Left lobe of liver (tissue), 2 donors: ENCODE results near the gene SLC9A9. TPM values are rescaled to one million over a fixed set of nuclear protein-coding genes. Genes with fewer than 3 reads are reported as not detected.

Experiments used
- ATAC-seq: fragments of 200-7000 bp; cut with Tn5 transposase; one replicate; pipeline ENCODE4 v1.9.1; 2020; ENCODE audit warnings: mild to moderate bottlenecking, moderate library complexity
- DNase-seq: peaks from one replicate; pipeline ENCODE4 v3.0.0-alpha.2; 2020; ENCODE audit warnings: low spot score
- total RNA-seq: library from RNA; stranded (reverse); gene quantifications from one replicate; pipeline ENCODE4 v1.2.1, GENCODE V29; 2021
- donor health status: DM: no; HTN: no; CAD: no; lungs with moderate emphysema.
- donor health status: DM: no; HTN: yes; CAD: no.

SLC9A9 gene
- total RNA-seq, 1 donor from 2014 or later: 2.5 TPM

GRCh38 chr3:143269741-143270140 is 578.5 kb downstream of the SLC9A9 start:
- ATAC-seq: no peak
- no peak for DNase-seq

GRCh38 chr3:143267989-143268388 is 580.3 kb downstream of the SLC9A9 start:
- ATAC-seq (no peak), DNase-seq (no peak)

GRCh38 chr3:143266927-143267326 is 581.3 kb downstream of the SLC9A9 start:
- ATAC-seq: no peak
- DNase-seq: no peak

- no peak for ATAC-seq
- DNase-seq: no peak
These were observed 581.8 kb downstream of the SLC9A9 start for GRCh38 chr3:143266511-143266910.

- ATAC-seq (no peak), DNase-seq (no peak)
These were observed 582.7 kb downstream of the SLC9A9 start for GRCh38 chr3:143265501-143266070.

GRCh38 chr3:143263852-143264513 is 584.3 kb downstream of the SLC9A9 start:
- no peak for DNase-seq
- ATAC-seq: no peak

GRCh38 chr3:143261848-143262247 is 586.4 kb downstream of the SLC9A9 start:
- no peak for DNase-seq
- no peak for ATAC-seq

- DNase-seq (no peak), ATAC-seq (no peak)
These were observed 589.6 kb downstream of the SLC9A9 start for GRCh38 chr3:143258692-143259091.

- DNase-seq: no peak
- no peak for ATAC-seq
These were observed 591.9 kb downstream of the SLC9A9 start for GRCh38 chr3:143256416-143256815.

GRCh38 chr3:143255739-143256138 is 592.5 kb downstream of the SLC9A9 start:
- ATAC-seq (no peak), DNase-seq (no peak)

GRCh38 chr3:143252931-143253330 is 595.3 kb downstream of the SLC9A9 start:
- no peak for DNase-seq

GRCh38 chr3:143249014-143249413 is 599.3 kb downstream of the SLC9A9 start:
- DNase-seq (no peak), ATAC-seq (no peak)

More at GRCh38 chr3:143252931-143253330, 595.3 kb downstream of the SLC9A9 start:
- ATAC-seq: no peak

- no peak for ATAC-seq
These were observed 601.2 kb downstream of the SLC9A9 start for GRCh38 chr3:143247073-143247472.

GRCh38 chr3:143245692-143246091 is 602.6 kb downstream of the SLC9A9 start:
- DNase-seq (no peak), ATAC-seq (no peak)

More at GRCh38 chr3:143247073-143247472, 601.2 kb downstream of the SLC9A9 start:
- DNase-seq: no peak

GRCh38 chr3:143244516-143245063 is 603.7 kb downstream of the SLC9A9 start:
- ATAC-seq (no peak), DNase-seq (no peak)

- DNase-seq (no peak), ATAC-seq (no peak)
These were observed 604.6 kb downstream of the SLC9A9 start for GRCh38 chr3:143243686-143244085.

GRCh38 chr3:143242691-143243090 is 605.6 kb downstream of the SLC9A9 start:
- ATAC-seq (peak; percentile 38), DNase-seq (no peak)

GRCh38 chr3:143242101-143242500 is 606.2 kb downstream of the SLC9A9 start:
- ATAC-seq (no peak), DNase-seq (no peak)

- DNase-seq: no peak
- no peak for ATAC-seq
These were observed 606.8 kb downstream of the SLC9A9 start for GRCh38 chr3:143241481-143241951.

- DNase-seq (no peak), ATAC-seq (no peak)
These were observed 607.4 kb downstream of the SLC9A9 start for GRCh38 chr3:143240886-143241285.

GRCh38 chr3:143239031-143239430 is 609.2 kb downstream of the SLC9A9 start:
- DNase-seq (no peak), ATAC-seq (no peak)

- ATAC-seq (no peak), DNase-seq (no peak)
These were observed 611.1 kb downstream of the SLC9A9 start for GRCh38 chr3:143237077-143237627.
